ENCODE results near the gene KANK2. TPM values are rescaled to one million over a fixed set of nuclear protein-coding genes. Genes with fewer than 3 reads are reported as not detected.

Gene KANK2
- 100 to 1,000 TPM; 177 to 241 (median 222) TPM for total RNA-seq

GRCh38 chr19:11197291-11198174 lies at the start of gene KANK2:
KANK2 (minus strand) TSS chr19:11197545; CDS start chr19:11194511, 3,034 bp downstream.
- peak within 1 kb of the TSS; percentile 85 to 96 (median 90) for H3K27ac ChIP-seq
- 3 to 4% methylated on average over 13 to 28 of the region's 78 CpGs for WGBS, 2 donors
- intact Hi-C loops (cut with DNase I): no loop called here
- H3K4me3 ChIP-seq (replicated peaks in 1 of 3): peak within 1 kb of the TSS; percentile 55 to 89 (median 83)
- no peaks in the 10 kb centered on the region for H3K27me3 ChIP-seq
- peaks cover 13 to 21% of the 10 kb centered on the region in 2 donors for H3K36me3 ChIP-seq
- no peaks in the 10 kb centered on the region for H3K9me3 ChIP-seq
- DNase-seq: peak; percentile 96 to 98
- H3K4me1 ChIP-seq: peaks cover 23 to 42% of the 10 kb centered on the region in 2 donors
- TF ChIP-seq CTCF (IDR thresholded peaks at IDR 0.05): peak in 2 of 6 experiments; percentile 11 to 17
- TF ChIP-seq POLR2A (IDR thresholded peaks at IDR 0.05): peak; percentile 65 to 88

- intact Hi-C loops (cut with DNase I): no loop called here
- Histone ChIP-seq H3K4me3 (replicated peaks in 1 of 3) (no peak overlapping the region), H3K36me3 (peaks cover 38 to 41% of the 10 kb centered on the region in 2 donors), H3K27ac (peak overlapping the region in 2 of 3 donors; percentile 62 to 75), H3K4me1 (peaks cover 0 to 20% of the 10 kb centered on the region in 2 donors), H3K9me3 (no peaks in the 10 kb centered on the region), H3K27me3 (no peaks in the 10 kb centered on the region)
- WGBS, 2 donors: 89 to 90% methylated on average over 11 of the region's 11 CpGs
- no peak for TF ChIP-seq POLR2A (IDR thresholded peaks at IDR 0.05)
- no peak for DNase-seq
Observed at GRCh38 chr19:11246941-11247340, 49.6 kb upstream of the KANK2 start.

GRCh38 chr19:11244846-11245589 lies 47.7 kb upstream of the KANK2 start:
- intact Hi-C loops (cut with DNase I): no loop called here
- Histone ChIP-seq H3K9me3 (no peaks in the 10 kb centered on the region), H3K36me3 (peaks cover 26 to 28% of the 10 kb centered on the region in 2 donors), H3K27me3 (no peaks in the 10 kb centered on the region), H3K4me1 (peaks cover 0 to 20% of the 10 kb centered on the region in 2 donors), H3K4me3 (replicated peaks in 1 of 3) (no peak overlapping the region), H3K27ac (no peak overlapping the region)
- TF ChIP-seq CTCF (IDR thresholded peaks at IDR 0.05) (no peak), POLR2A (IDR thresholded peaks at IDR 0.05) (no peak)
- WGBS, 2 donors: 89 to 98% methylated on average over 5 of the region's 5 CpGs
- no peak for DNase-seq

GRCh38 chr19:11243798-11244169 lies 46.4 kb upstream of the KANK2 start:
- H3K27me3 ChIP-seq: no peaks in the 10 kb centered on the region

More at GRCh38 chr19:11243798-11244169, 46.4 kb upstream of the KANK2 start:
- Histone ChIP-seq H3K4me1 (peaks cover 0 to 20% of the 10 kb centered on the region in 2 donors), H3K4me3 (replicated peaks in 1 of 3) (no peak overlapping the region), H3K9me3 (no peaks in the 10 kb centered on the region), H3K36me3 (peaks cover 22 to 36% of the 10 kb centered on the region in 2 donors), H3K27ac (peak overlapping the region in 2 of 3 donors; percentile 3 to 52)
- 92 to 94% methylated on average over 7 of the region's 7 CpGs for WGBS, 2 donors
- intact Hi-C loops (cut with DNase I): no loop called here
- TF ChIP-seq CTCF (IDR thresholded peaks at IDR 0.05) (no peak), POLR2A (IDR thresholded peaks at IDR 0.05) (no peak)
- no peak for DNase-seq

Data from thyroid gland (tissue), 4 donors.